ENCODE data around the gene OR8G1.
"Not testable (repeated sequence)": the region's sequence is repeated elsewhere in the genome, so short reads cannot be mapped to it uniquely, and the experiment has no call there.

GRCh38 chr11:124249869-124250268 is 9.0 kb downstream of the OR8G1 start:
- TF ChIP-seq CTCF (conservative IDR thresholded peaks at IDR 0.05; ENCODE audit: low read length); EZH2phosphoT487 (IDR thresholded peaks at IDR 0.05; ENCODE audit: borderline replicate concordance, low read depth, low read length): not testable (repeated sequence)
